GM18867 (cell line): ENCODE data around the gene PTPRC.
A peak's percentile ranks its signal among the peaks of the same experiment; 100 is the strongest.

Experiments
- ATAC-seq: cut with Tn5 transposase; IDR thresholded peaks from one replicate; pipeline ENCODE4 v1.9.1; 2021; ENCODE audit warnings: mild to moderate bottlenecking, moderate library complexity; ENCODE audit not compliant: unreplicated experiment

PTPRC gene

GRCh38 chr1:198694542-198694941 lies 55.7 kb downstream of the PTPRC start:
- ATAC-seq = no peak

- peak; percentile 77 for ATAC-seq
Measured at GRCh38 chr1:198696211-198696610, 57.4 kb downstream of the PTPRC start.

- ATAC-seq = no peak
Measured at GRCh38 chr1:198699167-198700015, 60.6 kb downstream of the PTPRC start.

GRCh38 chr1:198700016-198700392 lies 61.2 kb downstream of the PTPRC start:
- no peak for ATAC-seq

- no peak for ATAC-seq
Measured at GRCh38 chr1:198700396-198700795, 61.6 kb downstream of the PTPRC start.

GRCh38 chr1:198701250-198701649 lies 62.4 kb downstream of the PTPRC start:
- ATAC-seq = peak; percentile 18

GRCh38 chr1:198701766-198702539 lies 63.1 kb downstream of the PTPRC start:
- ATAC-seq = peak; percentile 42

- no peak for ATAC-seq
Measured at GRCh38 chr1:198708761-198709525, 70.1 kb downstream of the PTPRC start.

GRCh38 chr1:198711837-198712236 lies 73.0 kb downstream of the PTPRC start:
- no peak for ATAC-seq

- ATAC-seq = no peak
Measured at GRCh38 chr1:198713081-198713480, 74.2 kb downstream of the PTPRC start.

- no peak for ATAC-seq
Measured at GRCh38 chr1:198714271-198714670, 75.4 kb downstream of the PTPRC start.

- no peak for ATAC-seq
Measured at GRCh38 chr1:198716051-198716450, 77.2 kb downstream of the PTPRC start.

- ATAC-seq = no peak
Measured at GRCh38 chr1:198717510-198717909, 78.7 kb downstream of the PTPRC start.

- no peak for ATAC-seq
Measured at GRCh38 chr1:198723127-198723526, 84.3 kb downstream of the PTPRC start.

- no peak for ATAC-seq
Measured at GRCh38 chr1:198725090-198725489, 86.2 kb downstream of the PTPRC start.

GRCh38 chr1:198726455-198726854 lies 87.6 kb downstream of the PTPRC start:
- ATAC-seq = no peak

- no peak for ATAC-seq
Measured at GRCh38 chr1:198729195-198729863, 90.5 kb downstream of the PTPRC start.

GRCh38 chr1:198730952-198731351 lies 92.1 kb downstream of the PTPRC start:
- no peak for ATAC-seq

GRCh38 chr1:198734323-198735008 lies 95.6 kb downstream of the PTPRC start:
- ATAC-seq = peak; percentile 83

- no peak for ATAC-seq
Measured at GRCh38 chr1:198741744-198742143, 102.9 kb downstream of the PTPRC start.
